ENCODE measurements around the gene LIF.
A peak's percentile ranks its signal among the peaks of the same experiment; 100 is the strongest.

Gene LIF

DNA sequence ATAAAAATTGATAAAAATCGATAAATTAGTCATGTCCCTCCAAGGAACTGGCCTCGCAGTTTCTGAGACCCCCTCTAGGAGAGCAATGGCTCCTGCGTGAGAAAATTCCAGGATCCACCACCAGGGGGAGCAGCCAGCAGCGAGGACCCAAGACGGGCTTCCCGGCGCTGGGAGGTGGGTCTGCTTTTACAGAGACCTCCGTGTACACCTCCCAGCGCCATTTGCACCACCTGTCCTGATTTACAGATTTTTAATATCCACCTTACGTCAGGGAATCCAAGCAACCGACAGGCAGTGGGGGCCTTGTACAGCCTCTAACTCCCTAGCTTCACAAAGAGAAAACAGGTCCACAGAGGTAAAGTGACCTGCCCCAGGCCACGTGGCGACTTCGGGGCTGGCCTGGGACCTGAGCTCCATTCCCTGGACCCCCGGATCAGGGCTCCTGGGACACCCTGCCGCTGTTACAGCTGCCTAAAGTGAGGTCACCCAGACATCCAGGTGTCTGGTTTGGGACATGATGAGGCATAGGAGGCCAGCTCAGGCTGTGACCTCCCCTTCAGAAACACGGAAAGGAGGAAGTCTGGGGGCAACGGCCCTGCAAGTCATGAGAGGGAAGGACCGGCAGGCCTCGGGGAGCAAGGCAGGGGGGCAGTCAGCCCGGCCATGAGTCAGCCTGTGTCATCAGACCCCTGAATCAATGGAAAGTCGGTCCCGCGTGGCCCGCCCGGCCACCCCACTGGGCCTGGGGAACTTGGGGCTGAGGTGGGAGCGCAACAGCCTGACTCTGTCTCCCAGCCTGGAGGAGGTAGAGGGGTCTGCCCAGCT lies 16.6 kb upstream of the LIF start:
- peak; percentile 59 for DNase-seq

DNA sequence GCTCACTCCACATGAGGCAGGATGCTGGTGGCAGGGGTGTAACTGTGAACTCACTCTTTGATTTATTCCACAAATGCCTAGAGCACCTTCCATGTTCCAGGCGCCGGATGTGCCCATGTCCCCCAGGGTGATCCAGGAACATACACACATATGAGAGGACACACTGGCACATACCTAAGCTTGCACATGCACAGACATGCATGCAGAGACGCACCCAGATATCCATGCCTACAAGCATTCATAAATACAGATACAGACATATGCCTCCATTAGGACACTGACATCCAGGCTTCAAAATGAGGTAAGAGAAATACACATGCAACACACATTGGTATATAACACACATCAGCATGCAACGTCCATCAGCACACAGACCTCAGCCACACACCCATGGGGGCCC lies 15.6 kb upstream of the LIF start:
- no peak for DNase-seq

DNA sequence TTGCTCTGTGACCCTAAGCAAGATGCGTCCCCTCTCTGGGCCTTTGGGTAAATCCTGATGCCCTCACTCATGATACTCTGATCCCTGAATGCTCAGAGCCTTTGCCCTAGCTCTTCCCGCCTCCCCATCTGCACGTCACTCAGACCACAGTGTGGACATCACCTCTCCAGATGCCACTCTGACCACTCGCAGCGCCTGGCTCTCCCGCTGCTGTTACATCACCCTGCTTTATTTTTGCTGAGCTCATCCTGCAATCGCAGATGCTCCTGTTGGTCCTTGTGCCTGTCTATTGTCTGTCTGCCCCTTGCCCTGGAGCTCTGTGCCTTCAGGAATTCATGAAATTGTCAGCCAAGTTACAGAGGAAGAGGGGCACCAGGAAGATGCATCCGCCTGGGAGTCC lies 14.6 kb upstream of the LIF start:
- DNase-seq = no peak

DNA sequence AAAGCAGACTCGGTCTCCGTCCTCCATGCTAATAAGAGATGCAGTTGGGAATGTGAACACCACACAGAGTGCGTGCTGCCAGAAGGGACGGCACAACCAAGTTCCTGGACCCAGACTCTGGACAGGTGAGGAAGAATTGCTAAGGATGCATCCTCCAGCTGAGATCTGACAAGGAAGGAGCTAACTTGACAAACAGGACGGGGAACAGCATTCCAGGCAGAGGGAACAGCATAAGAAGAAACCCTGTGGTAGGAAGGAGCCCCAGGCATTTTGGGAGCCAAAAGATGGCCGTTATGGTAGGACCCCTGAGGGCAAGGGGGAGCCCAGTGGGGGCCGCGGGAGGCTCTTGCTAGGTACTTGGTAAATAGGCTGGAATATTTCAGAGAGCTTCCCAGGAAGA lies 14.1 kb upstream of the LIF start:
- DNase-seq = no peak

DNA sequence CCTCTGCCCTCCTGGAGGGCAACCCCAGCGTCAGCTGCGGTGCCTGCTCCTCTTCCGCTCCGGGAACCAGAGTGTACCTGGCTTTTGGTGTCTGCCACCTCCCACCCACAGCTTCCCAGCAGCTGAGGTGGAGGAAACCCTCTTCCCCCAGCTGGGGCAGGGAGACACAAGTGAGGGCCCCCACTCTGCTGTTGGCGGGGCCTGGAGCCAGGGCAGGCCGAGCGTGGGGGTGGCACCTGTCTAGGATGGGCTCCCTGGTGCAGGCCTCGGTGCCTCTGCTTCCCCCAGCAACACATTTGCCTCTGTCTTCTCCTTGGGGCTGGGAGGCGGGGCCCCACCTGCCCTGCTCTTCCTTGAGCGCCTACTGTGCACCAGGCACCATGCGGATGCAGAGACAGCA lies 13.7 kb upstream of the LIF start:
- no peak for DNase-seq

DNA sequence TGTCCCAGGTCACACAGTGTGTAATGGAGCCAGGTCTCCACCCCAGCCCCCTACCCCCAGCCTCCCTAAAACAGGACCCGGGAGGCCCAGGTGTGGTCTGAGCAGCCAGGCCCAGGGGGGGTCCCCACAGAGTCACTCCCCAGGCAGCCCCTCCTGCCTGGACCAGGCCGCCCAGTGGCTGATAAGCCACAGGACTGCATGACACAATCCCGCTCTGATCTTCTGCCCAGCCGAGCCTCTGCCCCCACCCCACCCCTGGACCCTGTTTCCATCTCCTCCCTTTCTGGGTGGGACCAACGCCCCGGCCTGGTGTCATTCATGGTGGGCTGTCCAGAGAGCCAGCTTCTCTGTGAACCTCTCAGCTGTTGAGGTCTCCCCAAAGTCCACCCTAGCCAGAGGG lies 7.8 kb upstream of the LIF start:
- no peak for DNase-seq

DNA sequence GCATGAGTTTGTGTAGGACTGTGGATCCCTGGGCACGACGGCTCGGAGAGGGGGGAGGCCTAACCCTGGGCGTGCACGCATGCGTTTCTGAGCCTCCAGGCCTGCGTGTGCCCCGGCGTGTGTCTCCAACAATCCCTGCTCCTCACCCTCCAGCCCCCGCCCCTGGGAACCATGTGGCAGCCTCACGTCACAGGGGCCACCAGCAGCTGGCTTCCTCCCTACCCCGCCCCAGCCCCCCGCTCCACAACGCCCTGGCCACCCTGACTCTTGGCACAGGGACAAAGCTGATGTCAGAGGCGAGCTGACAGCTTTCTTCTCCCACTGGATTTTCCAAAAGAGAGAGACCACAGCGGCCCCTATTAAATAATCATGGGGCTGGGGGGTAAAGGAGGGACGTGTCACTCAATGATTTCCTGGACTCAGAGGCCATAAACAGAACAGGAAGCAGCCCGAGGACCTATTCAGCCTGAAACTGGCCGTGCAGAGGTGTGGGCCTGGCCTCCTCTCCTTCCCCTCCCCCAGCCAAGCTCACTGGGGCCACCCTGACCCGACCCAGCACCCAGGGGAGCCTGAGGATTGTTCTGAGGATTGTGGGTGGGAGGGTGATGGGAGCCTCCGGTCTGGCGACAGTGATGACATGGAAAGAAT lies 6.8 kb upstream of the LIF start:
- DNase-seq = no peak

DNA sequence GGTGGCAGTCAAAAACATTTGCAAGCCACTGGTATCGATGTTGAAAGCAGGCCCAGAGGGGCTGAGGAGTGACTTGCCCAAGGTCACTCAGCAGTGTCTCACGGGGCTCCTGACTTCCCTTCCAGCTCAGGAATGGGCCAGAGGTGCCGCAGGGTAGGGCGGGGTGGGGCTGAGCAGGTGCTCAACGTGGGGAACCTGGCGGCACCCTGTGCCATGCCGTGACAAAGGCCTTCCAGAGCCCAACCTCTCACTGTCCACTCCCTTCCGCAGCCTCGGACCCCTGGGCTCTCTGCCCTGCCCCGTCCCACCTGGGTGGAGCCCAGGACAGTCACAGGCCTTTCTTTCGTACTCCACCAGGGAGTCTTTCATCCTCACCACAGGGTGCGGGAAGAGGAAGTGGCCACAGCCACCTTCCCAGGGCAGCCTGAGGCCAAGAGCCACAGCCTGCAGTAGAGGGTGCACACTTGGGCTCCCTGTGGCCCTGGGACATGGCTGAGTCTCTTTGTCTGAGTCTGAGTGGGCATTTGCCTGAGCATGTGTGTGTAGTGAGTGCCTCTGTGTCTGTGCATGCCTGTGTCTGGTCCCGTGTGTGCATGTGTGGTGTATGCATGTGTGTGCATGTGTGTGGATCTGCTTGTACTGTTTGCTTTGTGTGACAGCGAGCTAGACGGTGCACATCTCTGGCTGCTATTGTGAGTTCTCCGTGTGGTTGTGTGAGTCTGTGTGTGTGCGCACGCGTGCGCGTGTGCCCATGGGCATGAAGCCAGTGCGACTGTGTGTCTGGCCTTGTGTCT lies 6.0 kb upstream of the LIF start:
- no peak for DNase-seq

DNA sequence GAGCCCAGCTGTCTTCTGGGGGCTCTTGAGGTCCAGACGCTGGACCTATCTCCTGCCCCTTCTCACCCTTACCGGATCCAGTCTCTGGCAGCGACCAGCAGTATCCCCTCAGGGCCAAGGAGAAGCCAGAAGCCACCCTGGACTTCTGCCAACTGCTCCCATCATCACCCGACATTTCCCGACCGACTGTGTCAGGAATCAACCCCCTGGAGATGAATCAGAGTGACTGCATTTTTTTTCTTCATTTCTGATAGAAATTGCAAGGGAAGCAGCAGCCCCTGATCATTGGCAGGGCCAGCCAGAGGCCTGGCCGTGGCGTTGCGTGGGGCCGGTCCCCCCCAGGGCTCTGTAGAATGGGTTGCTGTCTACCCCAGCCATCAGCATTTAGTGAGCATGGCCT lies 5.2 kb upstream of the LIF start:
- DNase-seq = no peak

DNA sequence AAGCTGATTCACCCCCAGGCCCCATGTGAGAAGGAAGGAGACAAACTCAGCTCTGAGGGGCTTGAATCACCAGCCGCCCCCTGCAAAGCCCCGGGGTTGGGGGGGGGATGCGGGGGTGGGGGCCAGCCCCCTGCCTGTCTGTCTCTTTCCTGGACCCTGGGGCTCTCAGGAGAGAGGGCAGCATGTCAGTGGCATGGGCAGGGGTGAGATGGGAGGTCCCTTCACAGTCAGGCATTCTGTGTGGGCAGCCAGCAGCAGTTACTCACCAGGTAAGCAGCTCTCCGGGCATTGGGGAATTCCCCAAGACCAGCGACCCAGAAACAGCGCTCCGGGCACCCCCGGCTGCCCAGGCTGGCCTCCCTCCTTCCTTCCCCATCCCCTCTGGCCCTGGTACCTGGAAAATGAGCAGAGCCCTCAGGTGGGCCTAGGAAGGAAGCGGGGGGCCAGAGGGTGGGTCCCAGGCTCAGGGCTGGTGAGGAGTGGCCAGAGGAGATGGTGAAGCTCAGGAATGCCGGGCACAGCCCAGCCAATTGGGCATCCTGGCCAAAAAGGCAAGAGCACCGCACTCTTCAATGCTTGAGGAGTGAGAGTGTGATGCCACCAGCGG lies 4.2 kb upstream of the LIF start:
- no peak for DNase-seq

DNA sequence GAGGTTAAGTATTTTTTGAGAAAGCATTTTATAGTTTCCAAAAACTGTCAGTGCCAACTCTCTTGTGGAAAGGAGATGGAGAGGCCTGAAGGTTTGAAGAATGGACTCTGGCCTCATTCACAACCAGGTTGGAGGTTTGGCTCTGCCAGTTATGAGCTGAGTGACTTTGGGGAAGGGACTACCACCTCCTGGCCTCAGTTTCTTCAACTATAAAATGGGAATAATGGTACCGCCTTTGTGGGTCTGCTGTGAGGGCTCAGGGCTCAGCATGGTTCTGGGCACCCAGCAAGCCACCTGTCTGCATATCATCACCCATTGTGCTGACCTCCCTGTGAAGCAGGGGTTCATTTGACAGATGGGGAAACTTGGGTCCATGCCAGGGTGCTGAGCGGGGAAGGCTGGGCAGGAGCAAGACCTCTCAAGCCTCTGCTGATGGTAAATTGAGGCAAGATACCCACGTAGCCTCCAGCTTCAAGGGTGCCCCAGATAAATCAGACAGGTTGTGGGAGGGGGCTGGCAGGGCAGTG lies 3.5 kb upstream of the LIF start:
- DNase-seq = no peak

DNA sequence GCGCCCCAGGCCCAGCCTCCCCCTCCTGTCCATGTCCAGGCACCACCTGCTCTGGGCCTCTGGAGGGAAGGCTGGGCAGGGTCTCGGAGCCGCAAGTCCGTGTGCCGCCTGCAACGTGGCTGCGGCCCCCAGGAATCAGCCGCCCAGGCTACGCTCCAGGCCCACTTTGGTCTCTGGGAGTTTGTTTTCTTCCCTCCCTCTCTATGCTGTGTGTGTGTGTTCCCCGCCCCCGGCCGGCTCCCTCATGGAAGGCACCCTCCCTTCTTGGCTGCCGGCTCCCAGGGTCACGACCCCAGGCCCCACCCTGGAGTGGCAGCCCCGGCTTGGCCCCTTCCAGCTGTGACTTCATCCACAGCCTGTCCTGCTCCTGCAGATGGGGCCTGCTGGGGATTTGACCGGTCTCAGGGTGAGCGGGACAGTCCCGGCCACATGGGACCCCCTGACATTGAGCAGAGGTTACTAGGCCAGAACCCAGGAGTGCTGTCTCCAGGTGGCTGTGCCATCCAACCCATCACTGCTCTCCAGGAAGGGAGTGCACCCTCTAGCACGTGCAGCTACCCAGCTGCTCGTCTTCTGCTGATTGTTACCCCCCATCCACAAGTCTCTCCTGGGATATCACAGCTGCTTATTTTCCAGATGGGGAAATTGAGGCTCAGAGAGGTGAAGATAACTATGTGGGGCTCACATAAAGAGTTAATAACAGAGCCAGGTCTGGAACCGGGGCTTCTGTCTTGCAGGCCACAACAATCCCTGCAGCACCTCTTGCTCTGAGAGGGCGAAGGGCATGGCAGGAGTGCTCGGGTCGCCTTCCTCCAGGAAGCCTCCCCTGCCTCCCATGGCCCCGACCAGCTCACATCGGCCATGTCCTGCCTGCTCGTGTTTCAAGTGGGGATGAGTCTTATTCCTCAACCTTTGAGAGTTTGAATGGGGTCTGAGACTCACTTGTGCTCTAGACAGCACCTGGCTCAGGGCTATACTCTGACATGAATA lies 2.8 kb upstream of the LIF start:
- no peak for DNase-seq

DNA sequence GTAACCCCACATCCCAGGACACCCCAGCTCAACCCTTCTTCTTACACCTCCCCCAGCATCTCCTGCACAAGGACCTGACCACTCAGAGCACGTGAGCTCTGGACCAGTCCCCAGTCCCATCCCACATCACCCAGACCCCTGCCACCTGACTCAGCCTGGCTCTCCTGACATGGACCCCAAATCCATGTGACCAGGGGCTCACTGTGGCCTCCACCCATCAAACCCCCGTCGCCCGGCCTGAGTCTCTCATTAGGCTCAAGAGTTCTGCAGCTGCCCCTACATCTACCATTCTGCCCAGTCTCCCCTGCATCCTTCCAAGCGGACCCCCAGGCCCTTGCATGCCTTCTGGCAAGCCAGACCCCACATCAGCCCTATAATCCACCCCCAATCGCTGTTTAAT lies 1.9 kb upstream of the LIF start:
- no peak for DNase-seq

DNA sequence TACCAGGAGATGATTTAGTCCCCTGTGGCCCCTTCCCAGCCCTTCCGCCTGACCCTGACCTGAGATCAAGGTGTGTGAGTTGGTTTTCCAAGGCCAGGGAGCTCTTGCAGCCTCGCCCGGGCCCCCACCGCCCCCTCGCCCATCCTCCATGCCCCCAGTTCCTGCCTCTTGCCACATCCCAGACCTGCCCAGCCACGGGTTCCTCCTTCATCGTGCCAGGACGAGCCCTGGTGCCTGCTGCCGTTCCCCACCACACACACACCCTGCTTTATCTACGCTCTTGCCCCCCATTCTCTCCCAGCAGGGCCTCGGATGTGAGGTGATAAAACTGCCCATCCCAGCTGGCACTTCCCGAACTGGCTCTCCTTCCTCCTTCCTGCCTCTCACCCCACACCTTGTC lies 1.4 kb upstream of the LIF start:
- DNase-seq = no peak

DNA sequence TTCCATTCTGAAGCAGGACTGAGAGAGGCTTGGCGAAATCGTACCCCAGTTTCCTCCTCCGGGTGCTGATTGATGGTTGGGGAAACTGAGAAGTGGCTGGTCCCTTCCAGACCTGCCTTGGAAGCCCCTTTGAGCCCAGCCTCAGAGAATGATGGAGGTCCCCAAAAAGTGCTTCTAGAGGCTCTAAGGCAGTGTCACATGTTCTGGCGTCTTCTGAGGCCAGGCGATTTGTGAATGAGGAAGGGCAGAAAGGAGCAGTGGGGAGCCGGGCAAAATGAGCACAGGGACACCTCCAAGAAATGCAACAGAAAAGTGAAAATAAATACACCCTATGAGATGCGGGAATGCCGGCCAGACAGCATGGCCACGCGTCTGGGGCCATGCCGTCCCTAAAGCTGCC lies 1.0 kb upstream of the LIF start:
- no peak for DNase-seq

DNA sequence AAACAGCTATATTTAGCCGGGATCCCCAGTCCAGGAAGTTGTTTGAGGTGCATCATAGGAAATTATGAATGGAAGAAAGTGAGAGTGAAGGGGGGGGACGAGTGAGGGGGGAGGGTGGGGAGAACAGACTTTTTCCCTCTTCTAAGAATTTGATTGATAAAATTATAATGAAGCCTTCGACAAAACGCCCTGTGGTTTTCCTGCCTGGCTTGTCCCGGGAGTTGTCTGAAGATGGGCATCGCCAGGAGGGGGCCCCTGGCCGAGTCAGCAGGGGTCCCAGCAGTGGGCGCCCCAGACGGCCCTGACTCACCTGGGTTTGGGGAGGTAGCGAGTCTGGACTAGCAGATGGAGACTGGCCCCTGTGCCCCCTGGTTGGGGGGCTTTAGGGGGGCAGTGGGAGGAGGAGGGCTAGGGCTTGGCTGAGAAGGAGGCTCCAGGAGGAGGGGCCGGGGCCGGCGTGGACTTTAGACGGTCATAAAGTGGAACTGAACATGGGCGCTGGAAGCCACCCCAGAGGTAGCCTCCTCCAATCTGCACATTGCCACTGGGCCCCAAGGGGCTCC lies 336 bp upstream of the LIF start:
- no peak for DNase-seq

DNA sequence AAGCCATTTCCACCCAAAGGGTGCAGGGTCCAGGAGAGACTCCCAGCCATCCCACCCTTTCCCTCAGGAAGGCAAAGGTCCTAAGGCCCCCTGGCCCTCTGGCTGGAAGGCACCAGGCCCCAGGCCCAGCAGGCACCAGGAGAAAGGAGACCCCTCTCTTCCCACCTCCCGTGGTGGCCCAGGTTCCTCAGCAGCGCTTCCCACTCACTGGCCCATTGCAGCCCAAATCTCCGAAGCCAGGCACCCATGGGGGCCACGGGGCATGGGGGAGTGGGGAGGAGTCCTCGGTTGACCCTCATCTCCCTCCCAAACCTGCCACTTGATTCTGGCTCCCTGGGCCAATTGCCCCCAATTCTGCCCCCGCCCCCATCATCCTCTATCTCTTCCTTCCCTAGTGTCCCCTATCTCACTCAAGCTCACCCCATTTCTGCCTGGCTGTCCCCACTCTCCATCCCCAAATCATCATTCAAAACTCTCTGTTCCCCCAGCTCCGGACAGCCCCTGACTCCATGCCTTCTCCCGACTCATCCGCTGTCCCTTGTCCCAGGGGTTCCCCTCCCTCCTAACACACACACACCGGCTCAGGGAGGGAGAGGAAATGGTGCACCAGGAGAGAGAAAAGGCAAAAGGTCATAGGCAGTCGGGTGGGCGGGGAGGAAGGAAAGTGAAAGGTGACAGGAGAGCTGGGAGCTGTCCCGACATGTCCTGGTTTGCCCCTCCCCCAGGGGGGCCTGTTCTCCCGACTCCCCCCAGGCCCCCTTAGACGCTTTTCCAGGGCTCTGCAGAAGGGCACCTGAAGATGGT lies 1.2 kb downstream of the LIF start:
- no peak for DNase-seq

DNA sequence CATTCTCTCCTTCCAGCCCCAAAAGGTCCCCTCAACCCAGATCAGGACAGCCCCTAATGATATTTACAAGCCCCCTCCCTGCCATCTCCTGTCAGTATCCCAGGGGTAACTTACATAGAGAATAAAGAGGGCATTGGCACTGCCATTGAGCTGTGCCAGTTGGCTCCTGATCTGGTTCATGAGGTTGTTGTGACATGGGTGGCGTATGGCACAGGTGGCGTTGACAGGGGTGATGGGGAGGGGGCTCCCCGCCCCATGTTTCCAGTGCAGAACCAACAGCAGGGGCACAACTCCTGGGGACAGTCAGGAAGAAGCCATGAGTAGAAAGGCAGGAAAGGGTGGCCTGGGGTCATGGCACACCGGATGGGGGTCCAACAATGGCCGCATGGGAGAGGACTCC lies 1.9 kb downstream of the LIF start:
- DNase-seq = no peak

DNA sequence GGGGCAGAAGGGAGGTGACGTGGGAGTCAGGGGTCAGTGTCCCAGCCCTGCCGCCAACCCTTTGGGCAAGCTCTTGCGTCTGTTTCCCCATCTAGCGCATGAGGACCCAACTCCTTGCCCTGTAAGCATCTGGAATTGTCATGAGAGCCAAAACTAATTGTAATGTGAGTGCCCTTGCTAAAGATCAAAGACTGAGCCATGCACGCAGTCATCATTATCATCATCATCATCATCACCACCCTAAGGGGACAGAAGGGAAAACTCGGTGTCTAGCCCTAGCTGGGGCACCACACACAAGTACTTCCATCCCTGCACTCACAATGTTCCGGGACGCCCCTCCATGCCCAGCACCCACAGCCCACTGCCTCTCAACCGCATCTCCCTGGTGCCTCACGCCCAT lies 2.5 kb downstream of the LIF start:
- no peak for DNase-seq

DNA sequence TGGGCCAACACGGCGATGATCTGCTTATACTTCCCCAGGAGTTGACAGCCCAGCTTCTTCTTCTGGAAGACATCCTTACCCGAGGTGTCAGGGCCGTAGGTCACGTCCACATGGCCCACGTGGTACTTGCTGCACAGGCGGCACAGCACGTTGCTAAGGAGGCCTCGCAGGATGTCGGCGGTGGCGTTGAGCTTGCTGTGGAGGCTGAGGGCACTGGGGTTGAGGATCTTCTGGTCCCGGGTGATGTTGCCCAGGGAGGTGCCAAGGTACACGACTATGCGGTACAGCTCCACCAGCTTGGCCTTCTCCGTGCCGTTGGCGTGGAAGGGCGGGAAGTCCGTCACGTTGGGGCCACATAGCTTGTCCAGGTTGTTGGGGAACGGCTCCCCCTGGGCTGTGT lies 2.9 kb downstream of the LIF start:
- no peak for DNase-seq
